ENCODE data around the gene MLPH.

MLPH gene

DNA sequence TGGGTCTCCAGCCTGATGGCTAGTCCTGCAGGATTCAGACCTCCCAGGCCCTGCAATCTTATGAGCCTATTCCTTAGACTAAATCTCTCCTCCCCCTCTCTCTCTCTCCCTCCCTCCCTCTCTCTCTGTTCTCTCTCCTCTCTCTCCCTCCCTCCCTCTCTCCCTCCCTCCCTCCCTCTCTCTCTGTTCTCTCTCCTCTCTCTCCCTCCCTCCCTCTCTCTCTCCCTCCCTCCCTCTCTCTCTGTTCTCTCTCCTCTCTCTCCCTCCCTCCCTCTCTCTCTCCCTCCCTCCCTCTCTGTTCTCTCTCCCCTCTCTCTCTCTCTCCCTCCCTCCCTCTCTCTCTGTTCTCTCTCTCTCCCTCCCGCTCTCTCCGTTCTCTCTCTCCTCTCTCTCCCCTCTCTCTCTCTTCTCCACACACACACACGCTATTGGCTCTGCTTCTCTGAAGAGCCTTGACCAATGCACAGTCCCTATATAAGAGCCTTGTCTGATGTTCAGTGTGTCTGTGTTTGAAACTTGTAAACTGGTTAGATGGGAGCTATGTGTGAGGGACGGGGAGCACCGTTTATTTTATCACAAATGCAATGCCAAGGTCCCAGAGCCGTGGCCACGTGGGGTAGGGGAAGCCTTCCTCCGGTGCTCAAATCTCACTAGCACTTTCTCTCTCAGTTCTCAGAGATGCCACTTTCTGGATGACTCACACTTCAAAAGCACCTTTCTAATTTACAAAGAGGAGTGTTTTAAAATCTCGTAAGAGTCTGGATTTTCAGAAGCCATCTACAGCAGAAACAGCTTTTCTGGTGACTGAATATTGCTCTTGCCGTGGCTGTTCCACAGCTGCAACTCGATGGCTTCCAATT is 70.0 kb downstream of the MLPH start:
- no peaks in the 10 kb centered on the region for H3K36me3 ChIP-seq (ENCODE audit: control insufficient read depth in 2 of 2, insufficient read depth in 2 of 2, low read length in 2 of 2)

DNA sequence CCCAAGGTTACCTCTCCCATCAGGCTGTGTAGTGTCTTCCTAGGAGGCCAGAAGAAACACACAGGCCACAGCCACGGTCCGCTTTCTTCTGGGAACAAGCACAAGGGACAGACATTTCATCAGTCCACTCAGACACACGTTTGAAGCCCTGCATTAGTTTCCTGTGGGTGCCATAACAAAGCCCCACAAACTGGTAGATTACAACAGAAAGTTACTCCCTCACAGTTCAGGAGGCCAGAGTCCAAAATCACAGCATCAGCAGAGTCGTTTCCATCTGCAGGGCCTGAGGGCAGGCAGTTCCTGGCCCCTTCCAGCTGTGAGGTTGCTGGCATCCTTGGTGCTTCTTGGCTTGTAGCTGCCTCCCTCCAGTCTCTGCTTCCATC is 70.6 kb downstream of the MLPH start:
- peaks cover 11% of the 10 kb centered on the region for H3K4me1 ChIP-seq (ENCODE audit: control insufficient read depth, insufficient read depth, low read length)
- no peak overlapping the region for H3K4me3 ChIP-seq (ENCODE audit: low read length in 2 of 2)
- H3K36me3 ChIP-seq (ENCODE audit: control insufficient read depth in 2 of 2, insufficient read depth in 2 of 2, low read length in 2 of 2): no peaks in the 10 kb centered on the region
- H3K27ac ChIP-seq (ENCODE audit: low read length): no peak overlapping the region
- H3K9me3 ChIP-seq (ENCODE audit: control insufficient read depth in 2 of 2, low read length in 2 of 2): peaks cover 3 to 4% of the 10 kb centered on the region in 2 donors
- H3K9ac ChIP-seq (ENCODE audit: low read length in 2 of 2): no peak overlapping the region
- H3K27me3 ChIP-seq (ENCODE audit: control insufficient read depth in 1 of 2, insufficient read depth in 2 of 2, low read length in 2 of 2): no peaks in the 10 kb centered on the region

More for the DNA sequence above, 70.0 kb downstream of the MLPH start:
- Histone ChIP-seq H3K9ac (ENCODE audit: low read length in 2 of 2) (no peak overlapping the region), H3K27me3 (ENCODE audit: control insufficient read depth in 1 of 2, insufficient read depth in 2 of 2, low read length in 2 of 2) (no peaks in the 10 kb centered on the region), H3K4me3 (ENCODE audit: low read length in 2 of 2) (no peak overlapping the region), H3K9me3 (ENCODE audit: control insufficient read depth in 2 of 2, low read length in 2 of 2) (peaks cover 3 to 4% of the 10 kb centered on the region in 2 donors), H3K4me1 (ENCODE audit: control insufficient read depth, insufficient read depth, low read length) (peaks cover 11% of the 10 kb centered on the region), H3K27ac (ENCODE audit: low read length) (no peak overlapping the region)

DNA sequence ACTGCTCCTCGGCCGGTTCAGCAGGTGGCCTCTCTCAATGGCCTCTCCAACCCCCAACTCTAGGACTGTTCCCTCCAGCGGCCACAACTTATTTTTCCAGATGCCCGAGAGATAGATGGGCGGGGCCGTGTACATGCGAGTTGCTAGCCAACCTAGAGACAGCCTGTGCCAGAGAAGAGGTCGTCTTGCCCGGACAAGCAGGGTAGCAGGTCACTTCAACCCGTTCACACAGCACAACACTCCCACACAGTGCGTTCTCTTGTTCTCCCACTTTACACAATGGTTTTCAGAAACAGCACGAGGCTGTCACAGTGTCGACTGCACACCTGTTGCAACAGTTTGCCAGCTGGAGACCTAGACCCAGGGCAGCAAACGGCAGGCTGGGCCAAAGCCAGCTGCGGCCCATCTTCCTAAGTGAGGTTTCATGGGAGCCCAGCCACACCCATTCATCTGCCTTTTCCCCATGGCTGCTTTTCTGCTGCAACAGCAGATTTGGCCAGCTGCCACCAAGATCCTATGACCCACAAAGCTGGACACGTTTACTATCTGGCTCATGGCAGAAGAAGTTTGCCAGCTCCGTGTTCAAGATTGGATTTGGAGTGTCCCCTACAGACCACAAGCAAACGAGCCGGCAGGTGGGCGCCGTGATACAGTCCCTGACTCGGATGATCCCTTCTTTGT is 72.0 kb downstream of the MLPH start:
- Histone ChIP-seq H3K9ac (ENCODE audit: low read length in 2 of 2) (no peak overlapping the region), H3K4me3 (ENCODE audit: low read length in 2 of 2) (no peak overlapping the region), H3K9me3 (ENCODE audit: control insufficient read depth in 2 of 2, low read length in 2 of 2) (peaks cover 3 to 4% of the 10 kb centered on the region in 2 donors), H3K27ac (ENCODE audit: low read length) (no peak overlapping the region), H3K36me3 (ENCODE audit: control insufficient read depth in 2 of 2, insufficient read depth in 2 of 2, low read length in 2 of 2) (no peaks in the 10 kb centered on the region), H3K4me1 (ENCODE audit: control insufficient read depth, insufficient read depth, low read length) (peaks cover 11% of the 10 kb centered on the region), H3K27me3 (ENCODE audit: control insufficient read depth in 1 of 2, insufficient read depth in 2 of 2, low read length in 2 of 2) (peaks cover 0 to under 1% of the 10 kb centered on the region in 2 donors)

DNA sequence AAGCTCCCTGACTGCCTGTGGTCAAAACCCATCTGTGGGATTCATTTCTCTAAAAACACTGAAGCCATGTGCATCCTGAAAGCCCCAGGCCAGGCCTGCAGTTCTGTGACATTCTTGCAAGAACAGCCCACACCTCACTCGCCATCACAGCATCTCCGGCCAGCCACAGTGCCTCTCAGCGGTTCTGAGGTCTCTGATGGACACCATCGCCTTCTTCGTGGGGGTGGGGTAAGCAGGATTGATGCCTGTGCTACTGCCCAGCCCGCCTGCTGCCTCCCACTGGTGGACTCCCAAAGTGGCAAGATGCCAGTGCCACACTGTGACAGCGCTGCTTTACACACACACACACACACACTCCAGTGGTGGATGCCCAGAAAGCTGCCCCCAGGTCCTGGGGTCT is 74.2 kb downstream of the MLPH start:
- Histone ChIP-seq H3K9ac (ENCODE audit: low read length in 2 of 2) (no peak overlapping the region), H3K36me3 (ENCODE audit: control insufficient read depth in 2 of 2, insufficient read depth in 2 of 2, low read length in 2 of 2) (no peaks in the 10 kb centered on the region), H3K4me3 (ENCODE audit: low read length in 2 of 2) (no peak overlapping the region), H3K27me3 (ENCODE audit: control insufficient read depth in 1 of 2, insufficient read depth in 2 of 2, low read length in 2 of 2) (peaks cover 0 to 9% of the 10 kb centered on the region in 2 donors), H3K4me1 (ENCODE audit: control insufficient read depth, insufficient read depth, low read length) (peaks cover 11% of the 10 kb centered on the region), H3K9me3 (ENCODE audit: control insufficient read depth in 2 of 2, low read length in 2 of 2) (no peaks in the 10 kb centered on the region), H3K27ac (ENCODE audit: low read length) (no peak overlapping the region)

DNA sequence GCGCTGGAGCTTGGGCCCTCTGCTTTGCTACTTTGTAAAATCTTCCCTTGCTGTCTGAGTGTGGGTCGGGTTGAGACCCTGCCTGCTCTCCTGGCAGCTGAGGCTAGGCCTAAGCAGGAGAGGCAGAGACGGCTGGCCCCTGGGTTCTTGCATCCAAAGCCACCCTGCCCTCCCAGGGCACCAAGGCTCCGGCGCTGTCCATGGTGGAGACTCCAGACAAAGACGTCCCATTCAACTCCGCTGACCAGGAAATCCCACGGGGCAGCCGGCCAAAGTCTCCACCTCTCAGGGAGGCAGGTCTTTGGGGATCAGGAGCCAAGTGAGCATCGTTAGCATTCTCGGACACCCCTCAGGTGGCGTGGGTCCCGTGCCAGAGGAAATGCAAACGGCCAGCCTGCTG is 76.8 kb downstream of the MLPH start:
- peaks cover 0 to 9% of the 10 kb centered on the region in 2 donors for H3K27me3 ChIP-seq (ENCODE audit: control insufficient read depth in 1 of 2, insufficient read depth in 2 of 2, low read length in 2 of 2)
- no peaks in the 10 kb centered on the region for H3K9me3 ChIP-seq (ENCODE audit: control insufficient read depth in 2 of 2, low read length in 2 of 2)
- H3K27ac ChIP-seq (ENCODE audit: low read length): no peak overlapping the region
- no peaks in the 10 kb centered on the region for H3K36me3 ChIP-seq (ENCODE audit: control insufficient read depth in 2 of 2, insufficient read depth in 2 of 2, low read length in 2 of 2)
- H3K9ac ChIP-seq (ENCODE audit: low read length in 2 of 2): no peak overlapping the region
- peaks cover 7% of the 10 kb centered on the region for H3K4me1 ChIP-seq (ENCODE audit: control insufficient read depth, insufficient read depth, low read length)
- no peak overlapping the region for H3K4me3 ChIP-seq (ENCODE audit: low read length in 2 of 2)

DNA sequence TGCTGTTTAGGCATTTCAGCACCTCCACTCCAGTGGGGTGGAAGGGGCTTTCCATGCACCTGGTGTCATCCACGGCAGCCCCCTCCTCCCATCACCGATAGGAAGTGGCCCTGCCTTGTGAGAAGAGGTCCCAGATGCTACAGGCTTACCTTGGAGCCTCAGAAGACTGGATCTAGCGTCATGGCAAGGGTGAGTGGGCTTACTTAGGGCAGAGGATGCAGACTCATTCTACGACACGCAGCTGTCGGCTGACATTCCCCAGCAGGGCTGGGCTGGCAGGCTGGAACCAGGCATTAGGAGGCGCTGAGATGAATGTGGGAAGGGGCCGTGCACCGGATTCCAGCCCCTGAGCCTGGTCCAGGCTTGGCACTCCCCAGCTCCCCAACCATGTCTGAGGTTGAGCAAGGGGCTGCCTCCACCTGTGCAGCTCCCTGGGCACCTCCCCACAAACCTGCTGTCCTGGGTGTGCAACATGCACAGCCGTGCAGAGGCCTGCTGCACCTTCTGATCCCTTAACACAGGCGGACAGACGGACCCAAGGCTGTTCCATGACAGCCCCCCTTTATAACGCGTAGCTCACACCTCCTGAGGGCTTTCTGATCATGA is 77.6 kb downstream of the MLPH start:
- no peaks in the 10 kb centered on the region for H3K9me3 ChIP-seq (ENCODE audit: control insufficient read depth in 2 of 2, low read length in 2 of 2)
- no peaks in the 10 kb centered on the region for H3K4me1 ChIP-seq (ENCODE audit: control insufficient read depth, insufficient read depth, low read length)
- no peak overlapping the region for H3K4me3 ChIP-seq (ENCODE audit: low read length in 2 of 2)
- H3K9ac ChIP-seq (ENCODE audit: low read length in 2 of 2): no peak overlapping the region
- peaks cover 0 to 9% of the 10 kb centered on the region in 2 donors for H3K27me3 ChIP-seq (ENCODE audit: control insufficient read depth in 1 of 2, insufficient read depth in 2 of 2, low read length in 2 of 2)
- no peak overlapping the region for H3K27ac ChIP-seq (ENCODE audit: low read length)
- H3K36me3 ChIP-seq (ENCODE audit: control insufficient read depth in 2 of 2, insufficient read depth in 2 of 2, low read length in 2 of 2): no peaks in the 10 kb centered on the region

DNA sequence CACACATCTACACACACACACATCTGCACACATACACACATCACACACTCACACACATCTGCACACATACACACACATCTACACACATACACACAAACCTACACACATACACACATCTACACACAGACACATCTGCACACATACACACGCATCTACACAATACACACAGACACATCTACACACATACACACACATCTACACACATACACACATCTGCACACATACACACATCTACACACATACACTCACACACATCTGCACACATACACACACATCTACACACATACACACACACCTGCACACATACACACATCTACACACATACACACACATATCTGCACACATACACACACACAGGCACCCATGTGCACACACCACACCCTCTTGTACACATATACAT is 78.9 kb downstream of the MLPH start:
- Histone ChIP-seq H3K4me3 (ENCODE audit: low read length in 2 of 2) (no peak overlapping the region), H3K36me3 (ENCODE audit: control insufficient read depth in 2 of 2, insufficient read depth in 2 of 2, low read length in 2 of 2) (no peaks in the 10 kb centered on the region), H3K27me3 (ENCODE audit: control insufficient read depth in 1 of 2, insufficient read depth in 2 of 2, low read length in 2 of 2) (peaks cover 0 to 9% of the 10 kb centered on the region in 2 donors), H3K9ac (ENCODE audit: low read length in 2 of 2) (no peak overlapping the region), H3K27ac (ENCODE audit: low read length) (no peak overlapping the region), H3K4me1 (ENCODE audit: control insufficient read depth, insufficient read depth, low read length) (no peaks in the 10 kb centered on the region), H3K9me3 (ENCODE audit: control insufficient read depth in 2 of 2, low read length in 2 of 2) (no peaks in the 10 kb centered on the region)

DNA sequence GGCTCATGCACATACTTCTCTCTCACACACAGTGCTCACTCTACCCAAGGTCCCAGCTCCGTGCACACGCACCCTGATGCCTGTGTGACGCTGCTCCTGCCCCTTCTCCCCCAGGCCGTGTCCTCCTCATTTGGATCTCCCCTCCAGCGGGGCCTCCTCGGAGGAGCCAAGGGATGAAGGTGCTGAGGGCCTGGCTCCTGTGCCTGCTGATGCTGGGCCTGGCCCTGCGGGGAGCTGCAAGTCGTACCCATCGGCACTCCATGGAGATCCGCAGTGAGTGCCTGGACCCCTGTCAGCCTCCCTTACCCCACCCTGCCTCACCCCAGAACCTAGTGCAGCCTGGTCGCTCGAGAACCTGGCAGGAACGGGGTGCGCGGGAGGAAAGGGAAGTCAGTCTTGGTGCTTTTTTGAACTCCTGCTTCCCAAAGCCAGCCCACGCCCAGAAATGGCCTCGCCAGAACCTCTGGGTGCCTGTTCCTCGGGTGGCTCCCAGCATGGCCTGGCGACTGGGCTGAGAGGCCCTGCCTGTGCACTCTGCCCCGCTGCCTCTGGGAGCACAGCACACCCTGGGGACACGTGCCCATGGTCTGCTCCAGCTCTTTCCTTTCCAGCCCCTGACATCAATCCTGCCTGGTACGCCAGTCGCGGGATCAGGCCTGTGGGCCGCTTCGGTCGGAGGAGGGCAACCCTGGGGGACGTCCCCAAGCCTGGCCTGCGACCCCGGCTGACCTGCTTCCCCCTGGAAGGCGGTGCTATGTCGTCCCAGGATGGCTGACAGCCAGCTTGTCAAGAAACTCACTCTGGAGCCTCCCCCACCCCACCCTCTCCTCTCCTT is 79.6 kb downstream of the MLPH start, which contains the start of gene PRLH:
TSS of gene PRLH (plus strand) at position 174 of the 835 bp plus-strand sequence. CDS start at position 174, 0 bp downstream.
- H3K4me1 ChIP-seq (ENCODE audit: control insufficient read depth, insufficient read depth, low read length): peaks cover 2% of the 10 kb centered on the region
- no peaks in the 10 kb centered on the region for H3K36me3 ChIP-seq (ENCODE audit: control insufficient read depth in 2 of 2, insufficient read depth in 2 of 2, low read length in 2 of 2)
- H3K4me3 ChIP-seq (ENCODE audit: low read length in 2 of 2): no peak within 1 kb of the TSS
- no peaks in the 10 kb centered on the region for H3K9me3 ChIP-seq (ENCODE audit: control insufficient read depth in 2 of 2, low read length in 2 of 2)
- peaks cover 0 to 9% of the 10 kb centered on the region in 2 donors for H3K27me3 ChIP-seq (ENCODE audit: control insufficient read depth in 1 of 2, insufficient read depth in 2 of 2, low read length in 2 of 2)
- no peak within 1 kb of the TSS for H3K27ac ChIP-seq (ENCODE audit: low read length)
- no peak within 1 kb of the TSS for H3K9ac ChIP-seq (ENCODE audit: low read length in 2 of 2)

DNA sequence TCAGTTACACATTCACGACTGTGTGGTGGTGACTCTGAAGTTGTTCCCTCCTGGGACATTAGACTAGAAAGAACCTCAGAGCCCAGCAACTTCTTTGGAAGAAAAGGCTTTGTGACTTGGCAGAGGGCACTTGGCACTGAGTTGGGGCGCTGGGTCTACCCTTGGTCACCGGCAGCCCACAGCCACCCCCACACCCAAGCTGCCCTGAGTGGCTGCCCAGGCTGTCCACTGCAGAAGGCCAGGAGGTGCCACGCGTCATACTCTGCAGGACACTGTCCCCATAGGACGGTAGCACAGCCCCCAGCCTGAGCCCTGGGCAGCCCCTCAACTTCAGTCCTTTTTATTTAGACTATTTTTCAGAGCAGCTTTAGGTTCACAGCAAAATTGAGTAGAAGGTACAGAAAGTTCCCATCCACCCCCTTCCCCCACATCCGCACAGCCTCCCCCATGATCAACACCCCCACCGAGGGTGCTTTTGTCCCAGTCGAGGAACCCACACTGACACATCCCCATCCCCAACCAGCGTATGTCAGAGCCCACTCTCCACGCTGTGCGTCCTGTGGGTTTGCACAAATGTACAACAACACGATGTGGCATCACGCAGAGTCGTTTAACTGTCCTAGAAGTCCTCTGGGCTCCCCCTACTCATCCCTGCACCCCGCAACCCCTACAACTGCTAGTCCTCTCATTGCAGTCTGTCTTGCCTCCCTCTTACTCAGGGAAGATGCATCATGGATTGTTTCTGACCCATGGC is 80.4 kb downstream of the MLPH start:
- H3K27me3 ChIP-seq (ENCODE audit: control insufficient read depth in 1 of 2, insufficient read depth in 2 of 2, low read length in 2 of 2): peaks cover 0 to 9% of the 10 kb centered on the region in 2 donors
- no peaks in the 10 kb centered on the region for H3K36me3 ChIP-seq (ENCODE audit: control insufficient read depth in 2 of 2, insufficient read depth in 2 of 2, low read length in 2 of 2)
- H3K27ac ChIP-seq (ENCODE audit: low read length): no peak overlapping the region
- no peak overlapping the region for H3K4me3 ChIP-seq (ENCODE audit: low read length in 2 of 2)
- H3K4me1 ChIP-seq (ENCODE audit: control insufficient read depth, insufficient read depth, low read length): peaks cover 10% of the 10 kb centered on the region
- H3K9me3 ChIP-seq (ENCODE audit: control insufficient read depth in 2 of 2, low read length in 2 of 2): no peaks in the 10 kb centered on the region
- no peak overlapping the region for H3K9ac ChIP-seq (ENCODE audit: low read length in 2 of 2)
